ENCODE results near the gene NPSR1.

DNA sequence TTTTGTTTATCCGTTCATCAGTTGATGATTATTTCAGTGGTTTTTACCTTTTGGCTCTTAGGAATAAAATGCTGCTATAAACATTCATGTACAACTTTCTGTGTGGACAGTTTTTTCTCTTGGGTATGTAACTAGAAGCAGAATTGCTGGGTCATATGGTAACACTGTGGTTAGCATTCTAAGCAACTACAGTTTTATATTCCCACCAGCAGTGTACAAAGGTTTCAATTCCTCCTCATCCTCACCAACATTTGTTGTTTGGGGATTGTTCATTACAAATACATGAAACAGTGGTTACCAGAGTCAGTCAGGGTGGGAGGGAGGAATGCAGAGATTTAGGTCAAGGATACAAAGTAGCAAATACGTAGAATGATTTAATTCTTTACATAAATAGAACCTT, 97.0 kb downstream of the NPSR1 start:
- TF ChIP-seq, protein P1, sequence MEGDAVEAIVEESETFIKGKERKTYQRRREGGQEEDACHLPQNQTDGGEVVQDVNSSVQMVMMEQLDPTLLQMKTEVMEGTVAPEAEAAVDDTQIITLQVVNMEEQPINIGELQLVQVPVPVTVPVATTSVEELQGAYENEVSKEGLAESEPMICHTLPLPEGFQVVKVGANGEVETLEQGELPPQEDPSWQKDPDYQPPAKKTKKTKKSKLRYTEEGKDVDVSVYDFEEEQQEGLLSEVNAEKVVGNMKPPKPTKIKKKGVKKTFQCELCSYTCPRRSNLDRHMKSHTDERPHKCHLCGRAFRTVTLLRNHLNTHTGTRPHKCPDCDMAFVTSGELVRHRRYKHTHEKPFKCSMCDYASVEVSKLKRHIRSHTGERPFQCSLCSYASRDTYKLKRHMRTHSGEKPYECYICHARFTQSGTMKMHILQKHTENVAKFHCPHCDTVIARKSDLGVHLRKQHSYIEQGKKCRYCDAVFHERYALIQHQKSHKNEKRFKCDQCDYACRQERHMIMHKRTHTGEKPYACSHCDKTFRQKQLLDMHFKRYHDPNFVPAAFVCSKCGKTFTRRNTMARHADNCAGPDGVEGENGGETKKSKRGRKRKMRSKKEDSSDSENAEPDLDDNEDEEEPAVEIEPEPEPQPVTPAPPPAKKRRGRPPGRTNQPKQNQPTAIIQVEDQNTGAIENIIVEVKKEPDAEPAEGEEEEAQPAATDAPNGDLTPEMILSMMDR (IDR thresholded peaks at IDR 0.05; ENCODE audit: insufficient read depth, low read depth, low read length) = no peak
- no peak for TF ChIP-seq EZH2 (IDR thresholded peaks at IDR 0.05; ENCODE audit: insufficient read depth, low read length)

All from astrocyte (in vitro differentiated cells and primary cell).